Stimulated activated naive CD8-positive, alpha-beta T cell treated with anti-CD3 and anti-CD28 coated beads, Interleukin-15, Interleukin-2, amounts not matched to agents 100 U/mL and 50 U/mL, for 24 hours (primary cell): ENCODE data around the gene PPP1R15A.
"Not testable (repeated sequence)": the region's sequence is repeated elsewhere in the genome, so short reads cannot be mapped to it uniquely, and the experiment has no call there.

Experiments
- ATAC-seq: fragments of 150-1000 bp; cut with Tn5 transposase; one replicate; pipeline ENCODE4 v1.10.0; 2021
- DNase-seq: peaks from one replicate; pipeline ENCODE4 v3.0.0; 2021

PPP1R15A gene

GRCh38 chr19:48881741-48882657 lies 9.8 kb downstream of the PPP1R15A start:
- ATAC-seq (peak; percentile 54), DNase-seq (no peak)

- ATAC-seq (no peak), DNase-seq (no peak)
These were observed 11.5 kb downstream of the PPP1R15A start for GRCh38 chr19:48883726-48884125.

DNA sequence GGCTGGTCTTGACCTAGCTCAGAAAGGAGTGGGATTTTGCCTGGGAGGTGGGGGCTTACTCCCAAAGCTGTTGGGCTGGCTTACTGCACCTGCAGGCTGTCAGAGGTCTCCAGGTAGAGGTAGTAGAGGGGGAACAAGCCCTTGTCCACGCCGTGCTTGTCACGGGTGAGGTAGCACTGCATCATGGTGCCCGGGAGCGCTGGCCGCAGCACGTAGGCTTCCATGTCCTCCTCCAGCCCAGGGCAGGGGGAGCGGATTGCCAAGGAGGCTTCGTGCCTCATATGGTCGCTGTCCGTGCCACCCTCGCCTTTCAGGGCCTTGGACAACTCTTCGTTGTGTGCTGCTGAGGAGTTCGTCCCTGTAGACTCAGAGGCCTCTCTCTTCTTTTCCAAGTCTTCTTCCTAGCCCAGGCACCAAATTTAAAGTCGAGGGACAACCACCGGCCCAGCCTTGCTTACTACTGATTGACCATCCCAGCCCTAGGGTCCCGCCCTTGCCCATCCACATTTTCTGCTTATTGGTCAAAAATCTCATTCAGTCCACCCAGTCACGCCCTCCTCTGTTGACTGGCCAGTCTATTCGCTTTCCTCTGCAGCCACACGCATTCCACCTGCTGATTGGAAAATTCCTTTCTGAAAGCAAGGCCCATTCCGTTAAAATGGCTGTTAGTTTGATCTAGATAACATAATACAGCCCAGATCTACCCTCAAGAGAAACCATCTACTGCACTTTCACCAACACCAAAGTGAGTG lies 15.8 kb downstream of the PPP1R15A start:
- no peak for DNase-seq
- ATAC-seq, result no peak

- not testable (repeated sequence) for ATAC-seq
These were observed 17.3 kb downstream of the PPP1R15A start for GRCh38 chr19:48889496-48889895.

GRCh38 chr19:48890551-48890950 lies 18.3 kb downstream of the PPP1R15A start:
- no peak for ATAC-seq

More at GRCh38 chr19:48889496-48889895, 17.3 kb downstream of the PPP1R15A start:
- not testable (repeated sequence) for DNase-seq

DNA sequence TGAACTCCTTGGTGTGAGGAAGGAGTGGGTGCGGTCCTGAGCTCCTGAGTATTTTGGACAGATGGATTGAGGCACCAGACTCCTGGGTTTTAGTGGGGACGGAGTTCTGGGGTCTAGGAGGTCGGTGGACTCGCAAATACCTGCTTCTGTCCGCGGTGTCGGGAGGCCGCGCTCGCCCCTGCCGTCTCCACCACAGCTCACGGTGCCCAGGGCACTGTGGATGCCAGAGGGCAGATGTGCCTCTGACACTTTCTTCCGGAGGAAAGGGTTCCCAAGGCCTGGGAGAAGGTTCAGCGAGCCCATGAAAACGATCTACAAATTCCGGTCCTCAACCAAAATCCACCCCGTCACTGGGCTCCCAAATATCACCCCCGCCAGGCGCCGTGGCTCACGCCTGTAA lies 23.0 kb downstream of the PPP1R15A start:
- ATAC-seq (no peak), DNase-seq (no peak)

More at GRCh38 chr19:48890551-48890950, 18.3 kb downstream of the PPP1R15A start:
- no peak for DNase-seq

GRCh38 chr19:48896191-48896720 lies 24.0 kb downstream of the PPP1R15A start:
- DNase-seq (peak; percentile 71), ATAC-seq (peak; percentile 42)

- ATAC-seq, result no peak
These were observed 25.0 kb downstream of the PPP1R15A start for GRCh38 chr19:48897181-48897580.

DNA sequence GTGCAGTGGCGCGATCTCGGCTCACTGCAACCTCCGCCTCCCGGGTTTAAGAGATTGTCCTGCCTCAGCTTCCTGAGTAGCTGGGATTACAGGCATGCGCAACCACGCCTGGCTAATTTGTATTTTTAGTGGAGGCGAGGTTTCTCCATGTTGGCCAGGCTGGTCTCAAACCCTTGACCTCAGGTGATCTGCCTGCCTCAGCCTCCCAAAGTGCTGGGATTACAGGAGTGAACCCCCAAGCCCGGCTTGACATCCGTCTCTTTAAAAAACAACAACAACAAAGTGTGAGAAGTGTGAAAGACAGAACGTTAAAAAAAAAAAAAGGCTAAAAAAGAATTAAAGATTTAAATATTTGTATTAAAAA lies 27.1 kb downstream of the PPP1R15A start:
- ATAC-seq, DNase-seq: not testable (repeated sequence)

More at GRCh38 chr19:48897181-48897580, 25.0 kb downstream of the PPP1R15A start:
- DNase-seq, result no peak

- ATAC-seq (peak; percentile 94), DNase-seq (peak; percentile 99)
These were observed 27.7 kb downstream of the PPP1R15A start, which contains the start of gene NUCB1 for GRCh38 chr19:48899781-48900476. Gene NUCB1 (plus strand): TSS chr19:48900312. CDS start chr19:48900797, 485 bp downstream.

GRCh38 chr19:48900477-48901406 lies 28.5 kb downstream of the PPP1R15A start:
- no peak for ATAC-seq
- DNase-seq, result peak; percentile 24

GRCh38 chr19:48902291-48902690 lies 30.1 kb downstream of the PPP1R15A start:
- DNase-seq, ATAC-seq: not testable (repeated sequence)

DNA sequence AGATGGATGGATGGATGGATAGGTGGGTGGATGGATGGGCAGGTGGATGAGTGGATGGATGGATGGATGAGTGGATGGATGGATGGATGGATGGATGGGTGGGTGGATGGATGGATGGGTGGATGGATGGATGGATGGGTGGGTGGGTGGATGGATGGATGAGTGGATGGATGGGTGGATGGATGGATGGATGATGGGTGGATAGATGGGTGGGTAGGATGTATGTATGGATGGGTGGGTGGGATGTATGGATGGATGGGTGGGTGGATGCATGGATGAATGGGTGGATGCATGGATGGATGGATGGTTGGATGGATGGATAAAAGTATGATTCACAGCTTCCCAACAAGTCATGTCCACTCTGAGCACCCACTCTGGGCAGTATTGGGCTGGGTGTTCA lies 31.6 kb downstream of the PPP1R15A start:
- ATAC-seq, DNase-seq: not testable (repeated sequence)

DNA sequence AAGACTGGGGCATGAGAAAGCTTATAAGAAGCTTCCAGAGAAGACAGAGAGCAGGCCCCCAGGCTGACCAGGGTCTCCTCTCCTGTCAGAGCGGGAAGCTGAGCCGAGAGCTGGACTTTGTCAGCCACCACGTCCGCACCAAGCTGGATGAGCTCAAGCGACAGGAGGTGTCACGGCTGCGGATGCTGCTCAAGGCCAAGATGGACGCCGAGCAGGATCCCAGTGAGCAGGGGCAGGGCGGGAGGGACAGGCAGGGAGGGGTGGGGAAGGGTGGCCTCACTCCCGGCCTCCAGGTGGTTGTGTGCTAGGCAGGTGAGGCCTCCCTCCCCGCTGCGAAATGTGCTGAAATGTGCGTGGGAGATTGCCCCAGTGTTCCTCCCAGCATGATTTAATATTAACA lies 33.4 kb downstream of the PPP1R15A start:
- no peak for ATAC-seq
- DNase-seq, result no peak

DNA sequence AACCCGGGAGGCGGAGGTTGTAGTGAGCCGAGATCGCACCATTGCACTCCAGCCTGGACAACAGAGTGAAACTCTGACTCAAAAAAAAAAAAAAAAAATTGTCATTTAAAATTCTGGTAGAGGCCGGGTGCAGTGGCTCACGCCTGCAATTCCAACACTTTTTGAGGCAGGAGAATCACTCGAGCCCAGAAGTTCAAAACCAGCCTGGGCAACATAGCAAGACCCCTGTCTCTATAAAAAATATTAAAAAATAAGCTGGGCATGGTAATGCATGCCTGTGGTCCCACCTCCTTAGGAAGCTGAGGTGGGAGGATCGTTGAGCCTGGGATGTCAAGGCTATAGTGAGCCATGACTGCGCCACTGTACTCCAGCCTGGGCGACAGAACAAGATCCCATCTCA lies 34.1 kb downstream of the PPP1R15A start:
- DNase-seq (no peak), ATAC-seq (no peak)

DNA sequence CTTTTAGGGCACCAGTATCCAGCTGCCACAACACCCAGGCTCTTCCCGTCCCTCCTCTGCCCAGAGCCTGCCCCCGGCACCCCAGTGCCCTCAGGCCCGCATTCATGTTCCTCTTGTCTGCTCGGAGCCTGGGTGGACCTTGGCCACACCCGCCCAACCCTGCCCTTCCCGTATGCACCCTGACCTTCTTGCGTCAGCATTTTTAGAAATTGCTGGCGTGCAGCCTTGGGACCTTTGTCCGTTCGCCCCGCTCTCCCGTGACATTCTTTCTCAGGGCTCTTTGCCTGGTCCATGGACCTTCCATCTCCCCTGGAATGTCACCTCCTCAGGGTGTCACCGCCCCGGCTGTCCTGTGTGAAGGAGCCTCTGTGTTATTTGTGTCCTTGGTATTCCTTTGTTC lies 35.5 kb downstream of the PPP1R15A start:
- DNase-seq, result no peak
- ATAC-seq, result no peak

DNA sequence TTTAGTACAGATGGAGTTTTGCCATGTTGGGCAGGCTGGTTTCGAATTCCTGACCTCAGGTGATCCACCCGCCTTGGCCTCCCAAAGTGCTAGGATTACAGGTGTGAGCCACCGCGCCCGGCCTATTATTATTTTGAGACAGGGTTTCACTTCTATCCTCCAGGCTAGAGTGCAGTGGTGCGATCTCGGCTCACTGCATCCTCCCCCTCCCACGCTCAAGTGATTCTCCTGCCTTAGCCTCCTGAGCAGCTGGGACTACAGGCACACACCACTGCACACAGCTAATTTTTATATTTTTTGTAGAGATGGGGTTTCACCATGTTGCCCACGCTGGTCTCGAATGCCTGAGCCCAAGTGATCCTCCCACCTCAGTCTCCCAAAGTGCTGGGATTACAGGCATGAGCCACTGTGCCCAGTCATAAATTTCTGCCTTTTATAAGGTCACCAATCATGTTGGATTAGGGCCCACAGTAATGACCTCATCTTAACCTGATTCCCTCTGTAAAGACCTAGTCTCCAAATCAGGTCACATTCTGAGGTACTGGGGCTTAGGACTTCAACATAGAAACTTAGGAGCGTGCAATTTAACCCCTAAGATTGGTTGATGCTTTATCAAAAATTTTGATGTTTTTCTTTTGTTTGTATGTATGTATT lies 37.3 kb downstream of the PPP1R15A start:
- ATAC-seq, DNase-seq: not testable (repeated sequence)

GRCh38 chr19:48910803-48911202 lies 38.6 kb downstream of the PPP1R15A start:
- ATAC-seq (no peak), DNase-seq (no peak)

DNA sequence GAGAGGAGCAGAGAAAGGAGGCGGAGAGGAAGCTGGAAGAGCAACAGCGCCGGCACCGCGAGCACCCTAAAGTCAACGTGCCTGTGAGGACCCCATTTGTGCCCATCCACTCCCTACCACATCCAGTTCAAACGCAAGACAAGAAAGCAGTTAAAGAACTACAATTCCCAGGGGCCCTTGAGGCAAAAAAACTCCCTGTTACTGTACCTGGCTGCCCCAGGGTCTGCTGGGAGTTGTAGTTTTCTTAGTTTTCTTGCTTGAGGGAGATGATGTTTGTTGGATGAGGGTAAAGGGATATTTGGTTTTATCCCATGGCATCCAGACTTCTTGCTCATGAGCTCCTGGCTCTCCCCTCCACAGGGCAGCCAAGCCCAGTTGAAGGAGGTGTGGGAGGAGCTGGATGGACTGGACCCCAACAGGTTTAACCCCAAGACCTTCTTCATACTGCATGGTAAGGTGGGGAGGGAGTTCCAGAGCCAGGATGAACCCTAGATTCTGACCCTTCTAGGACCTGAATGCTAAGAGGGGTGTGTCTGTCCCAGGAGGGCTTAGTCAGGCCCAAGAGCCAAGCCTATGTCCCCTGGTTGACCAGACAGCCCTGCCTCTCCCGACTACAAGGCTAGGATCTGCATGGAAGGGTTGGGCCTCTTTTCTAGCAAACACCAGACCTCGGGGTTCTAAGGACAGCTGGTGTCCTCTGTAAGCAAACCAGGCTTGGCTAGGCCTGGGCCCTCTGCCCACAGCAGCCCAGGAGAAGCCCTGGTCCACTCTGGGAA lies 41.1 kb downstream of the PPP1R15A start:
- ATAC-seq, result peak; percentile 50
- no peak for DNase-seq
